Calu3 (cell line): Measurements from ENCODE around the gene KIRREL3. TPM values are rescaled to one million over a fixed set of nuclear protein-coding genes. Genes with fewer than 3 reads are reported as not detected.

Experiments used
- BruUV-seq: library from RNA; stranded (reverse); fragments of 400-500 nt; replicated peaks from 2 replicates; lab custom pipeline; 2021; lab: Mats Ljungman, UMichigan
- CTCF ChIA-PET: fragments of 300-600 bp; sonication (Branson Sonifier 250); formaldehyde crosslinking; loops from one replicate; lab custom pipeline; 2022; ENCODE audit warnings: antibody characterized with exemption; lab: Charles Lee
- DNase-seq: peaks from one replicate; pipeline ENCODE4 v3.0.0; 2022
- H3K27ac Mint-ChIP-seq: one replicate; pipeline ENCODE4 v1.8.0; 2022; ENCODE audit warnings: mixed read lengths; ENCODE audit not compliant: unreplicated experiment
- H3K27me3 Mint-ChIP-seq: one replicate; pipeline ENCODE4 v1.8.0; 2022; ENCODE audit warnings: mixed read lengths; ENCODE audit not compliant: unreplicated experiment
- H3K36me3 Mint-ChIP-seq: one replicate; pipeline ENCODE4 v1.8.0; 2022; ENCODE audit warnings: mild to moderate bottlenecking, moderate library complexity, mixed read lengths; ENCODE audit not compliant: insufficient read depth, unreplicated experiment
- H3K4me1 Mint-ChIP-seq: one replicate; pipeline ENCODE4 v1.8.0; 2022; ENCODE audit warnings: mild to moderate bottlenecking, low read depth, mixed read lengths; ENCODE audit not compliant: unreplicated experiment
- H3K4me3 Mint-ChIP-seq: one replicate; pipeline ENCODE4 v1.8.0; 2022; ENCODE audit warnings: mild to moderate bottlenecking, low read depth, moderate library complexity, mixed read lengths; ENCODE audit not compliant: unreplicated experiment
- H3K9me3 Mint-ChIP-seq: one replicate; pipeline ENCODE4 v1.8.0; 2022; ENCODE audit warnings: low read depth, mixed read lengths; ENCODE audit not compliant: unreplicated experiment
- intact Hi-C: fragments of 100-400 bp; cut with micrococcal nuclease; formaldehyde crosslinking; loops from one replicate; pipeline ENCODE4 v1.10.0; 2022; ENCODE audit not compliant: unreplicated experiment
- total RNA-seq: library from RNA; stranded (reverse); gene quantifications from 2 replicates; pipeline ENCODE4 v1.2.3, GENCODE V29; 2022
- TF ChIP-seq, protein P1 (sequence below): fragments of 200-600 bp; IDR thresholded peaks from one replicate; pipeline ENCODE4 v1.8.0; 2022; ENCODE audit warnings: antibody characterized with exemption; ENCODE audit not compliant: unreplicated experiment

Gene KIRREL3
- total RNA-seq, 1 experiment from 2014 or later = 0.26 TPM

DNA sequence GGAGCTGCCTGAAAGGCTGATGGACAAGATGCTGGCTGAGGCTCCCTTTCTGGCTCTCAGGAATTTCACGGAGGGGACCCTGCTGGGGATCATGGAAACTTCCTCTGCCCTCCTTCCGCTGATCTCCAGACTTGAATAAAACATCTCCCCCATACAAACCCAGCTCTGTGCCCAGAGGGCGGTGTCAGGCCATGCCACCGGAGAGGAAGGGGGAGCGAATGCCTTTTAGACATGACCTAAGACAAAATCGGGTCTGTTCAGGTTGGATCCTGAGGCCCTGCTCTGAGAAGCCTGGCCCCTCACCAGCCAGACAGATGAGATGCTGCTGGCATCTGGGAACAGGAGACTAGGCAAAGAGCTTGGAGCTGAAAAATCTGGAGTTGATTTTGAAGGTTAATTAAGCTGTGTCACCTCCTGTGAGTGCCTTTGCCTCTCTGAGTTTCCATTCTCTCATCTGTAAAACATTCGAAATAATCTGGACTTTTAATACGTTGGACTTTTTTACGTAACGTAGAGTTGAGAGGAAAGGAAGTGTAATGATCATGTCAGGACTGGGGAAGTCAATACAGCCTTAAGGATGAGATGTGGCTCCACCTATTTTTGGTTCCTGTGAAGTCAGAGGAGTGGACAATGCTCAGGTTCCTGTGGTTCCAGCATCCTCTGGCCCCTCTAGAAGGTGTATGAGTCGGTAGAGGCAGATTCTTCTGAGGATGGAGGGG is 481.4 kb downstream of the KIRREL3 start:
- Mint-ChIP-seq H3K4me1 (peaks cover 8% of the 10 kb centered on the region), H3K36me3 (no peaks in the 10 kb centered on the region), H3K27ac (no peak overlapping the region), H3K9me3 (no peaks in the 10 kb centered on the region), H3K27me3 (peaks cover 100% of the 10 kb centered on the region), H3K4me3 (no peak overlapping the region)
- no TSS peak for BruUV-seq
- DNase-seq = no peak
- TF ChIP-seq, protein P1, sequence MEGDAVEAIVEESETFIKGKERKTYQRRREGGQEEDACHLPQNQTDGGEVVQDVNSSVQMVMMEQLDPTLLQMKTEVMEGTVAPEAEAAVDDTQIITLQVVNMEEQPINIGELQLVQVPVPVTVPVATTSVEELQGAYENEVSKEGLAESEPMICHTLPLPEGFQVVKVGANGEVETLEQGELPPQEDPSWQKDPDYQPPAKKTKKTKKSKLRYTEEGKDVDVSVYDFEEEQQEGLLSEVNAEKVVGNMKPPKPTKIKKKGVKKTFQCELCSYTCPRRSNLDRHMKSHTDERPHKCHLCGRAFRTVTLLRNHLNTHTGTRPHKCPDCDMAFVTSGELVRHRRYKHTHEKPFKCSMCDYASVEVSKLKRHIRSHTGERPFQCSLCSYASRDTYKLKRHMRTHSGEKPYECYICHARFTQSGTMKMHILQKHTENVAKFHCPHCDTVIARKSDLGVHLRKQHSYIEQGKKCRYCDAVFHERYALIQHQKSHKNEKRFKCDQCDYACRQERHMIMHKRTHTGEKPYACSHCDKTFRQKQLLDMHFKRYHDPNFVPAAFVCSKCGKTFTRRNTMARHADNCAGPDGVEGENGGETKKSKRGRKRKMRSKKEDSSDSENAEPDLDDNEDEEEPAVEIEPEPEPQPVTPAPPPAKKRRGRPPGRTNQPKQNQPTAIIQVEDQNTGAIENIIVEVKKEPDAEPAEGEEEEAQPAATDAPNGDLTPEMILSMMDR = no peak
- CTCF ChIA-PET = no interaction called here
- intact Hi-C loops = no loop called here

DNA sequence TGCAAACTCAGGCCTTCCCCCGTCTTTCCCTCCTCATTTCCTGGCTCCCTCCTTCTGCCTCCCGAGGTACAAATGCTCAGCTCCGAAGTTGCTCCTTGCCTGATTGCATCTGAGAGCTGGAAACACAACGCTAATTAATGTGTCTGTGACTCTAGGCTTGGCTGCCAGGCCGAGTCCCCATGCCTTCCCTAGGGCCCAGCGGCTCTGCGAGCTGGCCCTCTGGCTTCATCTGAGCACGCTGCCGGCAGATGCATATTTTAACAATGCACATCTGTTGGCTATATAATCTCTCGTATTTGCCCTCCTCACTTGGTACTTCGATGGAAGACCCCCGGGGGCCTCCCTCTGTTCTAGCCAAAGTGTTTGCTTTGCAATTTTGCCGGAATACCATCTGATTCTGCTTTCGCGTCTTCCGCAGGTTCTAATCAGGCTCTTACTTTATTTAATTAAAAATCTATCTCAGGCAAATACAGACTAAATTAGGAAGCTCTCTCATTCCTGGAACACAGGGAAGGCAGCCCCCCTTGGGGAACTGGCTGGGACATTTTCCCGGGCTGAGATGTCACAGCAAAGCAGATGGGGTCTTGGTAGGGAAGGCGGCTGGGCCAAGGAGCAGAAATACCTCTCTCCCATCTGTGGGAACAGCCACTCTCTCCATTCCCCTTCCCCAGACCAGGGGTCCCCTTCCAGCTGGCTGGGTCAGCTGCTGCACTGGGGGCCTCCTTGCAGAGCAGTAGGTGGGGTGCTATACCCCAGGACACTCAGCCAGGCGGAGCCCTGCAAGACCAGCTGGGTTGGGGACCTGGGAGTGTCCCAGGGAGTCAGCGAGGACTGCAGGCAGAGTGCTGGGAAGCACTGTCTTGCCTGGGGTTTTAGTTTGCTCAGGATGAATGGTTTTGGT is 482.2 kb downstream of the KIRREL3 start:
- Mint-ChIP-seq H3K27me3 (peaks cover 100% of the 10 kb centered on the region), H3K9me3 (no peaks in the 10 kb centered on the region), H3K36me3 (no peaks in the 10 kb centered on the region), H3K27ac (no peak overlapping the region), H3K4me3 (no peak overlapping the region), H3K4me1 (peaks cover 8% of the 10 kb centered on the region)
- intact Hi-C loops = no loop called here
- no TSS peak for BruUV-seq
- CTCF ChIA-PET = no interaction called here
- TF ChIP-seq, protein P1 = no peak
- DNase-seq = no peak

DNA sequence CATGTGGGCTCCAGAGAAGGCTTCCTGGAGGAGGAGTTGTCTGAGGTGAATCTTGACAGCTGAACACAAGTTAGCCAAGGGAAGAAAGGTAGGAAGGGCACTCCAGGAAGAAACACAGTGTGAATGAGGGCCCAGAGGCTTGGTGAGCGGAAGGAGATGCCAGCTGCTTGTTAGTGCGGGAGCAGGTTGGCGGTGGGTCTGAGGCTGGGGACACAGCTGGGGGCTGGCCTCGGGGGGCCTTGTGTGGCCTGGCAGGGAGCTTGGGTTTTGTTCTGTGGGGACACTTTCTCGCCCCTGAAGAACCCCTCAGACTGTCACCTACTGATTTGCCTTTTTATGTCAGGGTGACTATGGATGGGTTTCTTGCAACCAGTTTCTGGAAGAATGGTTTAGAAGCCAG is 485.1 kb downstream of the KIRREL3 start:
- TF ChIP-seq, protein P1 = no peak
- CTCF ChIA-PET = no interaction called here

DNA sequence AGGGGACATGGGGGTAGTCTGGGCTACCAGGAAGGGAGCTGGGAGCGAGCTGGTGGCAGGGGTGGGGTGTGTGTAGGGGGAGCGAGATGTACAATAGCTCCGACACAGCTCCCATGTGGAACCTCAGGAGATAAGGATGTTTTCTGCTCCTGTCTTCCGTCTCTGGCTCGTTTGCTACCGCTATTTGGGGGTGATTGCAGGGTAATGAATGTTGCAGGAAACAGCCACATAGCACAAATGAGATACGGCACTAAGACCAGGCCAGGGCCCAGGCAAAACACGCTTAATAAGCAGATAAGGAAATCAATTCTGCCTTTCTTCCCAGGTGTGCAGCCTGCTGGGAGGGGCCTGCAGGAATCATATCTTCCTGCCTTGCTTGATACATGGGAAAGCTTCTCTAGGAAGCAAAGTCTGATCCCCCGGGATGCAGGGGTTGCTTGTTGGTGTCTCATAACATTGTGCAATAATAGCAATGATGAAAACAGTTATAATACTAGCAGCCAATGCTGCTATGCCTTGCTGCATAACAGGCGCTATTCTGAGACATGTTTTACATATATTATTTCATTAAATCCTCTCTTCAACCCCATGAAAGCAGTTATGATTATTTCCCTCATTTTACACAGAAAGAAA is 486.4 kb downstream of the KIRREL3 start:
- TF ChIP-seq, protein P1 = no peak
- intact Hi-C loops = no loop called here
- no peaks in the 10 kb centered on the region for H3K4me1 Mint-ChIP-seq
- H3K27ac Mint-ChIP-seq = no peak overlapping the region
- H3K36me3 Mint-ChIP-seq = no peaks in the 10 kb centered on the region
- no peak for DNase-seq
- BruUV-seq = no TSS peak
- CTCF ChIA-PET = no interaction called here
- H3K4me3 Mint-ChIP-seq = no peak overlapping the region
- peaks cover 100% of the 10 kb centered on the region for H3K27me3 Mint-ChIP-seq
- H3K9me3 Mint-ChIP-seq = no peaks in the 10 kb centered on the region

More for the DNA sequence above, 485.1 kb downstream of the KIRREL3 start:
- DNase-seq = no peak
- intact Hi-C loops = no loop called here
- Mint-ChIP-seq H3K36me3 (no peaks in the 10 kb centered on the region), H3K27ac (no peak overlapping the region), H3K27me3 (peaks cover 100% of the 10 kb centered on the region), H3K4me3 (no peak overlapping the region), H3K9me3 (no peaks in the 10 kb centered on the region), H3K4me1 (no peaks in the 10 kb centered on the region)
- BruUV-seq = no TSS peak
